SW 1271 (cell line): ENCODE measurements around the gene LY6G5B.

ENCODE experiments used
- DNase-seq, 2 experiments: peaks; one replicate each; lab custom pipeline; 2025; lab: John Stamatoyannopoulos, UW

LY6G5B gene

GRCh38 chr6:31715022-31715958 is 45.5 kb downstream of the LY6G5B start, which contains the start of gene LY6G6D:
Gene LY6G6D, plus strand, starts transcription at chr6:31715348. Its CDS starts 8 bp downstream, at chr6:31715356.
- no peak for DNase-seq

DNA sequence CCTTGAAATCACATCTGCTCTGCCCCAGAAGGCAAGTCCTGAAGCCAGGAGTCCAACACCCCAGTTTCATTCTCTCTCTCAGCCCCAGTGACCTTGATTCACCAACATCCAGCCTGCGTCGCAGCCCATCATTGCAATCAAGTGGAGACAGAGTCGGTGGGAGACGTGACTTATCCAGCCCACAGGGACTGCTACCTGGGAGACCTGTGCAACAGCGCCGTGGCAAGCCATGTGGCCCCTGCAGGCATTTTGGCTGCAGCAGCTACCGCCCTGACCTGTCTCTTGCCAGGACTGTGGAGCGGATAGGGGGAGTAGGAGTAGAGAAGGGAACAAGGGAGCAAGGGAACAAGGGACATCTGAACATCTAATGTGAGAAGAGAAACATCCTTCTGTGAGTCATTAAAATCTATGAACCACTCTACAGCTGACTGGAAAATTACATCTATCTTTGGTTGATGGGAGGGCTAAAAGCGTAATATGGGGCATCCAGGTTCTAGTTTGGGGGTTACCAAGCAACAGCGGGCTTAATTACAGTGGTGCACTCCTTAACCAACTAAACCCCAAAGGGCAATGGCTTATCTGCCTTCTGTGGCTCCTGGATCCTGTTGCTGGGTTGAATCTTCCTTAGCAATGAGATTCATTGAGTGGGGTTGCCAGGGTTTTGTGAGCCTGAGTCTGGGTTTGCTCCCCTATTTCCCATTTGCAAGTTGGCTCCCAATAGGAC is 47.9 kb downstream of the LY6G5B start:
- no peak for DNase-seq

DNA sequence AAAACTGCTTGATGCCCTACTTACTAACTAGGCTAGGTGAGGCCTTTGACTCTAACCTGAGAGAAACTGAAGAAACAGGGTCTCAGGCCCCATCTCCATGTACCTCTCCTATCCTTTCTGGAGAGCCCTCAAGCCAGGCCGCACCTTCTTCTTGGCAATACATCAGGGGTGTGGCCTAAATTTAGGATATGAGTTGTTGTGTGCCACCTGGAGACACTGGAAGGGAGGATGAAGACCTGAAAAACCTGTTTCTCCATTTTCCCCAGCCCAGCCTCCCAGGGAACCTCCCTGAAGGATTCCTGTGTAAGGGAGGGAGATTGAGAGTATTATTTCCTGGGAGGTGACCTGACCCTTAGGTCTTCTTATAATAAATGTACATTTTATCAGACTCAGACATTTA is 48.5 kb downstream of the LY6G5B start:
- no peak for DNase-seq

- no peak for DNase-seq
Observed at GRCh38 chr6:31719001-31719400, 49.2 kb downstream of the LY6G5B start.

GRCh38 chr6:31720196-31720770 is 50.5 kb downstream of the LY6G5B start:
- no peak for DNase-seq

GRCh38 chr6:31721351-31722020 is 51.7 kb downstream of the LY6G5B start, which contains the start of gene LY6G6C:
Gene LY6G6C, minus strand, starts transcription at chr6:31721746. Its CDS starts 67 bp downstream, at chr6:31721679.
- no peak for DNase-seq

- no peak for DNase-seq
Observed at GRCh38 chr6:31722173-31722572, 52.4 kb downstream of the LY6G5B start.
